NCI-H2196 treated with DMSO at 0.1 percent for 48 hours (cell line): ENCODE results near the gene CHMP4A.

Source experiments
- DNase-seq: peaks from one replicate; lab custom pipeline; 2025; ENCODE audit not compliant: unreplicated experiment; lab: John Stamatoyannopoulos, UW

CHMP4A gene

GRCh38 chr14:24179961-24180796 is 33.1 kb downstream of the CHMP4A start:
- peak; percentile 36 for DNase-seq

DNA sequence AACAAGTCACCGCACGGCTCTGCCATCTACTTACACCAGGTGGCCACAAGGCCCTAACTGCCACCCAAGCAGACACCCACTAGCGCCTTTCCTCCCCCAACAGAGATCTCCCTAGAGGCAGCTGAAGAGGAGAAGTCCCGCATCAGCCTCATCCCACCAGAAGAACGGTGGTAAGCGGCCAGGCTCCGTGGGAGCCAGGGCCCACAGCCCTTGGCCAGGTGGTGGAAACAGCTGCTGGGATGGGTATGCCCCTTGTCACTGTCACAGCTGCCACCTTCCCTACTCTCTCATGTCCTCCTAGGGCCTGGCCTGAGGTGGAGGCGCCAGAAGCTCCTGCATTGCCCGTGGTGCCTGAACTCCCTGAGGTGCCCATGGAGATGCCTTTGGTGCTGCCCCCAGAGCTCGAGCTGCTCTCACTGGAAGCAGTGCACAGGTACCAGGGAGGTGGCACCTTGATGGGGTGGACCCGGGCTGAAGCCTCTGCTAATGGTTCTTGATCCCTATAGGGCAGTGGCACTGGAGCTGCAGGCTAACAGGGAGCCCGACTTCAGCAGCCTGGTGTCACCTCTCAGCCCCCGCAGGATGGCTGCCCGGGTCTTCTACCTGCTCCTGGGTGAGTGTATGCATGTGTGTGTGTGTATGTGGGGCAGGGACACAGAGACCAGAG is 33.9 kb downstream of the CHMP4A start:
- DNase-seq, result no peak

- DNase-seq, result no peak
Observed at GRCh38 chr14:24178399-24179178, 34.7 kb downstream of the CHMP4A start.

GRCh38 chr14:24177891-24178290 is 35.4 kb downstream of the CHMP4A start:
- no peak for DNase-seq

DNA sequence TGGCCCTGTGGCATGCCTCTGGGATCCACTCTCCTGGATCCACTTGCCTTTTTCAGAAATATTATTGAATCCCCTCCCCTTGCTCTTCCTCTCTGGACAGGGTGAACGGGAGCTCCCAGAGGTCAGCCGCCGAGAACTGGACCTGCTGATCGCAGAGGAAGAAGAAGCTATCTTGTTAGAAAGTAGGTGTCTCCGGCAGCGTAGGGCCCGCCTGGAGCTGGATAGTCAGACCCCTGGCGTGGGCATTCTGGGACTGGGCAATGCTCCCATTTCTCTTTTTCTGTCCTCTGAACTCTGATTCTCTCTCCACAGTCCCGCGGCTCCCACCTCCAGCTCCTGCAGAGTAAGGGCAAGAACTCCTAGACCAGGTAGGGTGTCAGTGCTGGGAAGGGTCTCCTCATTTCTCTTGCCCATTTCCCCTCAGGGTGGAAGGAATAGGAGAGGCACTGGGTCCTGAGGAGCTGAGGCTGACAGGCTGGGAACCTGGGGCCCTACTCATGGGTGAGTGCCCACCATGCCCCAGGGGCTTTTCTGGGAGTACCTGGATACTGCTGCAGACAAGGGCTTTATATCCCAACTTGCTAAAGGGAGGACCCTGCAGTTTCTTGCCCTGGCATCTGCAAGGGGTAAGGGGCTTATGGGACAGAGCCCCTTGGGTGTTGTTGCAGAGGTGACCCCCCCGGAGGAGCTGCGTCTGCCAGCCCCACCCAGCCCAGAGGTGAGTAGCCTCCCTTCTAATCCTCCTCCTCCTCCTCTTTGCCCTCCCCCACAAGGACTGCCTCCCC is 36.1 kb downstream of the CHMP4A start:
- no peak for DNase-seq

GRCh38 chr14:24176599-24176998 is 36.7 kb downstream of the CHMP4A start:
- DNase-seq, result no peak

GRCh38 chr14:24172871-24173281 is 40.4 kb downstream of the CHMP4A start:
- no peak for DNase-seq

GRCh38 chr14:24172261-24172860 is 40.9 kb downstream of the CHMP4A start:
- DNase-seq, result no peak

GRCh38 chr14:24171422-24172260 is 41.6 kb downstream of the CHMP4A start, which contains the start of gene REC8:
Gene REC8 (plus strand): TSS chr14:24172080. CDS start chr14:24172553, 473 bp downstream.
- no peak for DNase-seq

- no peak for DNase-seq
Observed at GRCh38 chr14:24167469-24168114, 45.7 kb downstream of the CHMP4A start.

DNA sequence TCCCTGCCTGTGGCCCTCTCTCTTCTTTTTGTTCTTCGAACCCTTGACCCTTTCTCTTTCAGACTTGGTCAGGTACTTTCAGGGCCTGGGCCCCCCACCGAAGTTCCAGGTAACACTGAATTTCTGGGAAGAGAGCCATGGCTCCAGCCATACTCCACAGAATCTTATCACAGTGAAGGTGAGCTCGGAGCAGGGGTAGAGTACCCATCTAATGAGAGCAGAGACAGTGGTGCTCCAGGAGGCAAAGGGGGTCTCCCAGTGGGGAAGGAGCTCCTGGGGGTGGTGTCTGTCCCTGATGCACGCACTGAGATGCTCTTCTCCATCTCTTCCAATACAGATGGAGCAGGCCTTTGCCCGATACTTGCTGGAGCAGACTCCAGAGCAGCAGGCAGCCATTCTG is 47.5 kb downstream of the CHMP4A start:
- no peak for DNase-seq

DNA sequence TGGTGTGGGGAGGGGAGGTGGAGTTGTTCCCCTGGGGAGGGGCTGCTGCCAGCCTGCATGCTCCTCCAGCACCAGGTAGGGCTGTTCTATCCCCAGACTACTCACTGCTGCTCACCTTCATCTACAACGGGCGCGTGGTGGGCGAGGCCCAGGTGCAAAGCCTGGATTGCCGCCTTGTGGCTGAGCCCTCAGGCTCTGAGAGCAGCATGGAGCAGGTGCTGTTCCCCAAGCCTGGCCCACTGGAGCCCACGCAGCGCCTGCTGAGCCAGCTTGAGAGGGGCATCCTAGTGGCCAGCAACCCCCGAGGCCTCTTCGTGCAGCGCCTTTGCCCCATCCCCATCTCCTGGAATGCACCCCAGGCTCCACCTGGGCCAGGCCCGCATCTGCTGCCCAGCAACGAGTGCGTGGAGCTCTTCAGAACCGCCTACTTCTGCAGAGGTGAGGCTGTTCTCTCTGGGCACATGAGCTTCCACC is 48.7 kb downstream of the CHMP4A start:
- no peak for DNase-seq

DNA sequence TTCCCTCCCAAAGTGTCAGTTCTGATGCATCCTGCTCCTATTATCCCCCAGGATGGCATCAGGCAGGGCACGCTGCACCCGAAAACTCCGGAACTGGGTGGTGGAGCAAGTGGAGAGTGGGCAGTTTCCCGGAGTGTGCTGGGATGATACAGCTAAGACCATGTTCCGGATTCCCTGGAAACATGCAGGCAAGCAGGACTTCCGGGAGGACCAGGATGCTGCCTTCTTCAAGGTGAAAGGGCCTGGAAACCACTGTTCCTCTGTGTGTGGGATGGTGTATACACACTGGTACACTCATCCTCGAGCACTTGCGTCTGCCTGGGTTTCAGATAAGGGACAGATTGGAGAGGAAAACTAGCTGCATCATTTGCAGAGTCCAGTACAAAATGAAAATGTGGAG is 51.2 kb downstream of the CHMP4A start:
- no peak for DNase-seq

GRCh38 chr14:24160850-24161804 is 52.2 kb downstream of the CHMP4A start, which contains the start of gene IRF9:
Gene IRF9 (plus strand): TSS chr14:24161265. CDS start chr14:24162145, 880 bp downstream.
- peak; percentile 92 for DNase-seq

DNA sequence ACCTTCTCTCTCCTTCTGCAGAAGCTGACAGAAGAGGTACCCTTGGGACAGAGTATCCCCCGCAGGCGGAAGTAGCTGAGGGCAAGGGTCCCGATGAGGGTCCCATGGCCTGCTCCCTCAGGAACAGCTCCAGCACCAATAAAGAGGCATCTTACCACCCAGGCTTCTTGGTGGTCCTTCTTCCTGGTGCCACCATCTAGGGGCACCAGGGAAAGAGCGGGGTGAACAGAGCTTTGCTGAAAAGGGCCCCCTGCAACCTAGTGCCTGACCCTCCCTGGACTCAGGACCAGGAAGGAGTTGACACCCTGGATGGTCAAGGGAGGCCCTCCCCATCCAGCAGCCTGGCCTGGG is 52.8 kb downstream of the CHMP4A start:
- DNase-seq, result no peak

GRCh38 chr14:24159777-24160498 is 53.4 kb downstream of the CHMP4A start:
- DNase-seq, result no peak
